Heart left ventricle (tissue), 16 donors: ENCODE data around the gene TBCE. TPM values are rescaled to one million over a fixed set of nuclear protein-coding genes. Genes with fewer than 3 reads are reported as not detected.
"Not testable (repeated sequence)": the region's sequence is repeated elsewhere in the genome, so short reads cannot be mapped to it uniquely, and the experiment has no call there.

Source experiments
- ATAC-seq, 4 donors: fragments of 200-7000 bp; cut with Tn5 transposase; one replicate each; pipeline ENCODE4 v1.9.1; 2020 to 2022; ENCODE audit warnings: moderate library complexity in 4 of 4, mild to moderate bottlenecking in 3 of 4, moderate number of reproducible peaks in 1 of 4
- DNase-seq, 5 donors: peaks; one replicate each; pipeline ENCODE4 v3.0.0-alpha.2; 2020
- H3K27ac ChIP-seq, 12 donors: fragments of 200-600 bp; sonication (generic) in 4 of 12; one replicate each; pipeline versions ENCODE4 v1.5.0 to v1.8.0; 2016 to 2022; ENCODE audit warnings: mild to moderate bottlenecking in 2 of 12
- H3K27me3 ChIP-seq, 9 donors: fragments of 200-600 bp; sonication (generic) in 2 of 9; one replicate each; pipeline versions ENCODE4 v1.5.1 to v1.8.0; 2016 to 2022; ENCODE audit warnings: mild to moderate bottlenecking in 3 of 9
- H3K36me3 ChIP-seq, 9 donors: fragments of 200-600 bp; sonication (generic) in 2 of 9; one replicate each; pipeline versions ENCODE4 v1.5.0 to v1.8.0; 2018 to 2022; ENCODE audit warnings: mild to moderate bottlenecking in 2 of 9
- H3K4me1 ChIP-seq, 12 donors: fragments of 200-600 bp; sonication (generic) in 4 of 12; one replicate each; pipeline versions ENCODE4 v1.5.0 to v1.8.0; 2016 to 2022; ENCODE audit warnings: mild to moderate bottlenecking in 3 of 12
- H3K4me3 ChIP-seq, 12 donors: fragments of 200-600 bp; sonication (generic) in 4 of 12; one replicate each; pipeline versions ENCODE4 v1.5.0 to v1.8.0; 2017 to 2022; ENCODE audit warnings: mild to moderate bottlenecking in 9 of 12, moderate library complexity in 4 of 12
- H3K9me3 ChIP-seq, 12 donors: fragments of 200-600 bp; sonication (generic) in 4 of 12; one replicate each; pipeline versions ENCODE4 v1.5.0 to v1.8.0; 2016 to 2022; ENCODE audit warnings: mild to moderate bottlenecking in 1 of 12
- CTCF ChIP-seq, 12 donors: fragments of 200-600 bp; sonication (generic) in 4 of 12; IDR thresholded peaks; one replicate each; pipeline versions ENCODE4 v1.5.0 to v1.8.0; 2018 to 2022; ENCODE audit warnings: antibody characterized with exemption in 12 of 12, mild to moderate bottlenecking in 5 of 12
- POLR2A ChIP-seq, 2 donors: fragments of 450-650 bp; IDR thresholded peaks; one replicate each; pipeline ENCODE4 v1.6.1; 2017; ENCODE audit warnings: antibody characterized with exemption in 2 of 2, mild to moderate bottlenecking in 2 of 2, moderate library complexity in 2 of 2
- WGBS, 4 donors: extraction: QIAGEN DNeasy Blood & Tissue Kit in 2 of 4; methylation state at CpG; one replicate each; pipeline versions ENCODE4 v1.1.5 to v1.1.7; 2013 to 2018; 5-methylcytosine and 5-hydroxymethylcytosine counted together
- intact Hi-C, 10 donors: fragments of 100-400 bp; cut with DNase I; formaldehyde crosslinking; loops; one replicate each; pipeline versions ENCODE4 v1.11.1 to v1.14.2; 2022
- polyA plus RNA-seq, 2 donors: library from polyadenylated mRNA; stranded (reverse); fragments of 200-250 nt; gene quantifications; one replicate each; pipeline ENCODE4 v1.2.3, GENCODE V29; 2013
- total RNA-seq, 9 donors: library from RNA; depleted of rRNA in 2 of 9; stranded (reverse); fragments of >200 nt in 2 of 9; fragmentation: NEBNext Ultra II Directional in 3 of 9; extraction: Animal tissue kit (Norgen Biotek cat#: 25700) in 3 of 9; gene quantifications; one replicate each; pipeline versions ENCODE4 v1.1.0 to v1.2.4, GENCODE V29; 2016 to 2023
- donor health status: ischemic (EF 13 %, LVEDD 7.1; RV severe dilation, severe dysfunction).
- donor health status: healthy with polysubstance abuse.
- donor health status: DM: no; HTN: yes; CAD: no.
- donor health status: DM: no; HTN: no; CAD: no.
- donor health status: ischemic (EF 25% LVEDD 6.9; RV normal size, moderate dysfunction).
- donor health status: ischemic (EF 25% LVEDD 5.7; RV mildly dilated, moderate dysfunction).
- donor health status: healthy.
- donor health status: DM: yes; HTN: yes; CAD: no.
- donor health status: ischemic (EF 35%, LVEDD 5.7; RV mildly dilated, moderate dysfunction).
- donor health status: nonischemic (EF 11% LVEDD 7.7; RV severe dilation, severe dysfunction).
- donor health status: DM: yes; HTN: yes; CAD: no.
- donor health status: PGD.
- donor health status: ischemic (EF 29% LVEDD 5.4; RV normal size, mild dysfunction).
- donor health status: nonischemic (EF 23%, LVEDD 6.1; RV moderate dilation, normal function).

Gene TBCE
- total and polyA plus RNA-seq, 11 donors, result 15.2 to 39.5 (median 18.2) TPM

DNA sequence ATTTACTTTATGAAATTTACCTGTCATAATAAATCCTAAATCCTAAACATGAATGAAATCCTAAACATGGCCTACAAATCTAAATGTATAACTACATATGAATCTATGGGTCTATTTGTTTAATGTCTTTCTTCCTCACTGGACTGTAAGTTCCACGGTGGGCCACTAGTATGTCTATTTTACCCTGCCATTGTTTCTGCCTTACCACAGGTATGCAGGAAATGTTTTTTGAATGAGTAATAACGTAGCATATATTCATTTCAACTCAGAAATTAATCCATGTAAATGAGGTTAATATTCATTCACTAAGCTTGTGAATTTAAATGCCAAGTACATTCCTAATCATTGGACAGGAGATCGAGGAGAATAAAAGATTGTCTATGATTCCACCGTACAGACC is 101.7 kb downstream of the TBCE start:
- 89 to 93% (median 91%) methylated on average over 4 of the region's 4 CpGs for WGBS, 4 donors
- ATAC-seq, result no peak
- TF ChIP-seq POLR2A (IDR thresholded peaks at IDR 0.05) (no peak), CTCF (IDR thresholded peaks at IDR 0.05) (no peak)
- Histone ChIP-seq H3K9me3 (peaks cover 0 to 3% (median 0%) of the 10 kb centered on the region in 12 donors), H3K27me3 (no peaks in the 10 kb centered on the region), H3K27ac (no peak overlapping the region), H3K4me3 (no peak overlapping the region), H3K36me3 (peaks cover 0 to 68% (median 30%) of the 10 kb centered on the region in 9 donors), H3K4me1 (no peaks in the 10 kb centered on the region)
- DNase-seq, result no peak
- intact Hi-C loops, result no loop called here

DNA sequence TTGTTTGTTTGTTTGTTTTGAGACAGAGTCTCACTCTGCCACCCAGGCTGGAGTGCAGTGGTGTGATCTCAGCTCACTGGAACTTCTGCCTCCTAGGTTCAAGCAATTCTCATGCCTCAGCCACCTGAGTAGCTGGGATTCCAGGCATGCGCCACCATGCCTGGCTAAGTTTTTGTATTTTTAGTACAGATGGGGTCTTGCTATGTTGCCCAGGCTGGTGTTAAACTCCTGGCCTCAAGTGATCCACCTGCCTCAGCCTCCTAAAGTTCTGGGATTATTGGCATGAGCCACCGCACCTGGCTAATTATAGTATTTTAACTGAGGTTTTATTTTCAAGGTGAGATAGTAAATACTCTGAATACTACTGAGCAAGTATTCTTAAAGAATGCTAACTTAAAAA is 102.7 kb downstream of the TBCE start:
- H3K27ac ChIP-seq, DNase-seq, H3K9me3 ChIP-seq, H3K27me3 ChIP-seq, intact Hi-C loops, ATAC-seq, H3K4me1 ChIP-seq, H3K4me3 ChIP-seq: not testable (repeated sequence)
- 96 to 99% (median 97%) methylated on average over 2 of the region's 2 CpGs for WGBS, 4 donors
- peaks cover 0 to 64% (median 30%) of the 10 kb centered on the region in 9 donors for H3K36me3 ChIP-seq

- TF ChIP-seq POLR2A (IDR thresholded peaks at IDR 0.05) (no peak), CTCF (IDR thresholded peaks at IDR 0.05) (no peak)
- Histone ChIP-seq H3K4me3 (no peak overlapping the region), H3K36me3 (peaks cover 0 to 65% (median 35%) of the 10 kb centered on the region in 9 donors), H3K9me3 (no peaks in the 10 kb centered on the region), H3K27ac (no peak overlapping the region), H3K4me1 (no peaks in the 10 kb centered on the region), H3K27me3 (no peaks in the 10 kb centered on the region)
- ATAC-seq (no peak), DNase-seq (no peak)
- intact Hi-C loops, result no loop called here
- 84 to 88% (median 86%) methylated on average over 6 of the region's 6 CpGs for WGBS, 4 donors
Measured at GRCh38 chr1:235470741-235471439, 103.7 kb downstream of the TBCE start.

GRCh38 chr1:235473806-235474205 is 106.6 kb downstream of the TBCE start:
- H3K9me3 ChIP-seq, result no peaks in the 10 kb centered on the region

More at GRCh38 chr1:235473806-235474205, 106.6 kb downstream of the TBCE start:
- no peak for TF ChIP-seq POLR2A (IDR thresholded peaks at IDR 0.05)
- no peak for TF ChIP-seq CTCF (IDR thresholded peaks at IDR 0.05)
- no peaks in the 10 kb centered on the region for H3K4me1 ChIP-seq
- no peak for ATAC-seq
- peaks cover 0 to 77% (median 41%) of the 10 kb centered on the region in 9 donors for H3K36me3 ChIP-seq
- no peak overlapping the region for H3K27ac ChIP-seq
- H3K4me3 ChIP-seq, result no peak overlapping the region
- DNase-seq, result no peak
- H3K27me3 ChIP-seq, result no peaks in the 10 kb centered on the region
- intact Hi-C loops, result no loop called here
- WGBS, 4 donors, result 85 to 86% (median 86%) methylated on average over 1 of the region's 1 CpG
